NK-92 treated with Interleukin-12 subunit alpha and Interleukin-12 subunit beta, amount 100 ng/mL, for 24 hours (cell line): ENCODE data around the gene TCF23.
"Not testable (repeated sequence)": the region's sequence is repeated elsewhere in the genome, so short reads cannot be mapped to it uniquely, and the experiment has no call there.

Experiments used
- DNase-seq: peaks from one replicate; lab custom pipeline; 2025; lab: John Stamatoyannopoulos, UW

Gene TCF23

DNA sequence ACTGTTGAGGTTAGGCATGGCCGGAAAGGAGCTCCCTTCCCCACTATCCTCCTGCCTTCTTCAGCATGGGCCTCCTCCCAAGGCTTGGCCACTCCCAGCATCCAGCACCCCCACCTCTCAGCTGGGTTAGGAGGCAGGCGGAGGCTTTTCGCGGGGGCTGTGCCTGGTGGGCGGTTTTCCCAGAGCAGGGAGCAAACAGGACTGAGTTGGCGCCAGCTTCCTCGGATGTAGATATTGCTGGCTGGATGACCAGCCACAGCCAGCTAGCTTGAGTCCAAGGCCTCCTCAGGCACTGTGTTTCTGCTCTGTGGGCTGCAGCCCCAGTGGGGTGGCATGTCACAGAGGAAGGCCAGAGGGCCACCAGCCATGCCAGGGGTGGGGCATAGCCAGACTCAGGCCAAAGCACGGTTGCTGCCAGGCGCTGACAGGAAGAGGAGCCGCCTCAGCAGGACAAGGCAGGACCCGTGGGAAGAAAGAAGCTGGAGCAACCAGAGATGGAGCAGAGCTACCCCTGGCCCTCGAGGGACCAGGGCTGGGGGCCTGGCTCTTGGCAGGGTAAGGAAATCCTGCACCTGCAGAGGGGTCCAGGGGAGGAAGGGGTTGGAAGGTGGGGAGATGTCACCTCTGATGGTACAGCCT lies at the start of gene TCF23:
TCF23 (plus strand) TSS at position 204 of the 639 bp plus-strand sequence; CDS start at position 334, 130 bp downstream.
- no peak for DNase-seq

DNA sequence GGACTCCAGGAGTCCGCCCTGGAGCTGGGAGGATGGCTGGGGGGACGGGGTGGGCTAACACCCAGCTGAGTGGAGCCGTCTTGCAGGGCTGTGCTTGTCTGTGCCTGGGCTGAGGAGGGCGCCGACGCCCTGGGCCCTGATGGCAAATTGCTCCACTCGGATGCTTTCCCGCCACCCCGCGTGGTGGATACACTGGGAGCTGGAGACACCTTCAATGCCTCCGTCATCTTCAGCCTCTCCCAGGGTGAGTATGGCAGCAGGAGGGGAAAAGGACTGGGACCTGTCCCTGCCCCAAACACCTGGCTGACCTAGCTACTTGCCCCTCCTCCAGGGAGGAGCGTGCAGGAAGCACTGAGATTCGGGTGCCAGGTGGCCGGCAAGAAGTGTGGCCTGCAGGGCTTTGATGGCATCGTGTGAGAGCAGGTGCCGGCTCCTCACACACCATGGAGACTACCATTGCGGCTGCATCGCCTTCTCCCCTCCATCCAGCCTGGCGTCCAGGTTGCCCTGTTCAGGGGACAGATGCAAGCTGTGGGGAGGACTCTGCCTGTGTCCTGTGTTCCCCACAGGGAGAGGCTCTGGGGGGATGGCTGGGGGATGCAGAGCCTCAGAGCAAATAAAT lies 49.4 kb upstream of the TCF23 start:
- DNase-seq: no peak

DNA sequence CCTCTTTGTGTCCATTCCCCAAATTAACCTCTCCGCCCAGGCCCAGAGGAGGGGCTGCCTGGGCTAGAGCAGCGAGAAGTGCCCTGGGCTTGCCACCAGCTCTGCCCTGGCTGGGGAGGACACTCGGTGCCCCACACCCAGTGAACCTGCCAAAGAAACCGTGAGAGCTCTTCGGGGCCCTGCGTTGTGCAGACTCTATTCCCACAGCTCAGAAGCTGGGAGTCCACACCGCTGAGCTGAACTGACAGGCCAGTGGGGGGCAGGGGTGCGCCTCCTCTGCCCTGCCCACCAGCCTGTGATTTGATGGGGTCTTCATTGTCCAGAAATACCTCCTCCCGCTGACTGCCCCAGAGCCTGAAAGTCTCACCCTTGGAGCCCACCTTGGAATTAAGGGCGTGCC lies 48.8 kb upstream of the TCF23 start:
- no peak for DNase-seq

DNA sequence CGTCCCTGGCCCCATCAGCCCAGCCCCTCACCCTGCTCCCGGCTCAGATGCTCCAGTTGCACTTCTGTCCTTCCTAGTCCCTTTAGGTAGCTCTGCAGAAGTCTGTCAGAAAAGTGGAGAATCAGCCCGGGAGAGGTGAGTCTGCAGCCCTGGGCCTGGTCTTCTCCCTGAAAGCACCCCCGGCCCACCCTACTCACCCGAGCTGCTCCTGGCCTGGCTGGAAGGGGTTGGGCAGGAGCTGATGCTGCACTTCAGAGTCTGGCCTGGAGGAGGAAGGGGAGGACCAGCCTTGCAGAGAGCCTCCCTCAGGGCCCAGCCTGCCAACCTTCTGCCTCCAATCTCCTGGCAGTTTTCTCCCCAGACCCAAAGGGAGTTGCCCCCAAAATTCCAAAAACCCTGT lies 46.5 kb upstream of the TCF23 start:
- DNase-seq: no peak

DNA sequence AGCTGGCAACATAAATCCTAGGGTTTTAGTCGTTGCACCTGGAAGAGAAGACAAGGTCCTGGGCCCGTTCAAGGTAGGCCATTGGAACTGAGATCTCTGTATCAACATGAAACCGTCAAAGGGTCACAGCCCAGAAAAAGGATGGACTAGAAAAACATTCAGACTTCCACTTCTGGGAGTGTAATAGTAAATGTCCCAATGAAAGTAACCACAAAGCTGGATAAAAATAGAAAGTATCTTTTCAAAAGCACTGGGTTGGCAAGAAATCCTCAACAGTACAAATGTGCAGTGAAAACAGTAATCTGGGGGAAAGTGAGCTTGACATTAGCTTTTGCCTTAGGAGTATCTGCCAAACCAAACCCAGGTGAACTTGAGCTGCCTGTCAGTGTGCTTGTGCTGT lies 42.8 kb upstream of the TCF23 start:
- no peak for DNase-seq

DNA sequence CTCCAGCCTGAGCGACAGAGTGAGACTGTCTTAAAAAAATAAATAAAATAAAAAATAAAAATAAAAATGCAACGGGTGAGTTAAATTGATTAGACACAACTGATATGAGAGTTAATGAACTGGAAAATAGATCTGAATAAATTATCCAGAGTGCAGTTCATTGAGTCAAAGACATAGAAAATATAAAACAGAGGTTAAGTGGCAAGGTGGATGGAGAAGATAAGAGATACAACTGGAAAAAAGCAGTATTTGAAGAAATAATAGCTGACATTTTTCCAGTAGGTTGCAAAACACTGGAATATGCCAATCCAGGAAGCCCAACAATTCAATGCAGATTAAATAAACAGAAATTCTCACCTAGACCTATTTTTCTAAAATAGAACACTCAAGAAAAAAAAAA lies 40.6 kb upstream of the TCF23 start:
- no peak for DNase-seq

DNA sequence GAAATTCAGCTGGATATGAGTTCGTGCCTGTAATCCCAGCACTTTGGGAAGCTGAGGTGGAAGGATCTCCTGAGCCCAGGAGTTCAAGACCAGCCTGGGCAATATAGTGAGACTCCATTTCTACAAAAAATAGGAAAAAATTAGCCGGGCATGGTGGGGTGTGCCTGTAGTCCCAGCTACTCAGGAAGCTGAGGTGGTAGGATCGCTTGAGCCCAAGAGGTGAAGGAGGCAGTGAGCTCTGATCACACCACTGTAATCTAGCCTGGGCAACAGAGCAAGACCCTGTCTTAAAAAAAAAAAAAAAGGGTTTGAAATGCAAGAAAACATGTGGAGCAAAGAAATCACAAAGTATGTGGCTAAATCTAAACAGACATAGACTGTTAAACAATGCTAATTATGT lies 39.7 kb upstream of the TCF23 start:
- no peak for DNase-seq

DNA sequence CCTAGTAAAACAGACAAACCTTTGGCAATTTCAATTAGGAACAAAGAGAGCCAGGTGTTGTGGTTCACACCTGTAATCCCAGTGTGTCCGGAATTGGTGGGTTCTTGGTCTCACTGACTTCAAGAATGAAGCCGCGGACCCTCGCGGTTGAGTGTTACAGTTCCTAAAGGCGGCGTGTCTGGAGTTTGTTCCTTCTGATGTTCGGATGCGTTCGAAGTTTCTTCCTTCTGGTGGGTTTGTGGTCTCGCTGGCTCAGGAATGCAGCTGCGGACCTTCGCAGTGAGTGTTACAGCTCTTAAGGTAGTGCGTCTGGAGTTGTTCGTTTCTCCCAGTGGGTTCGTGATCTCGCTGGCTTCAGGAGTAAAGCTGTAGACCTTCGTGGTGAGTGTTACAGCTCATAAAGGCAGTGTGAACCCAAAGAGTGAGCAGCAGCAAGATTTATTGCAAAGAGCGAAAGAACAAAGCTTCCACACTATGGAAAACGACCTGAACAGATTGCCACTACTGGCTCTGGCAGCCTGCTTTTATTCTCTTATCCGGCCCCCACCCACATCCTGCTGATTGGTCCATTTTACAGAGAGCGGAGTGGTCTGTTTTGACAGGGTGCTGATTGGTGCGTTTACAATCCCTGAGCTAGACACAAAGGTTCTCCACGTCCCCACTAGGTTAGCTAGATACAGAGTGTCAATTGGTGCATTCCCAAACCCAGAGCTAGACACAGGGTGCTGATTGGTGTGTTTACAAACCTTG lies 38.0 kb upstream of the TCF23 start:
- DNase-seq: not testable (repeated sequence)

DNA sequence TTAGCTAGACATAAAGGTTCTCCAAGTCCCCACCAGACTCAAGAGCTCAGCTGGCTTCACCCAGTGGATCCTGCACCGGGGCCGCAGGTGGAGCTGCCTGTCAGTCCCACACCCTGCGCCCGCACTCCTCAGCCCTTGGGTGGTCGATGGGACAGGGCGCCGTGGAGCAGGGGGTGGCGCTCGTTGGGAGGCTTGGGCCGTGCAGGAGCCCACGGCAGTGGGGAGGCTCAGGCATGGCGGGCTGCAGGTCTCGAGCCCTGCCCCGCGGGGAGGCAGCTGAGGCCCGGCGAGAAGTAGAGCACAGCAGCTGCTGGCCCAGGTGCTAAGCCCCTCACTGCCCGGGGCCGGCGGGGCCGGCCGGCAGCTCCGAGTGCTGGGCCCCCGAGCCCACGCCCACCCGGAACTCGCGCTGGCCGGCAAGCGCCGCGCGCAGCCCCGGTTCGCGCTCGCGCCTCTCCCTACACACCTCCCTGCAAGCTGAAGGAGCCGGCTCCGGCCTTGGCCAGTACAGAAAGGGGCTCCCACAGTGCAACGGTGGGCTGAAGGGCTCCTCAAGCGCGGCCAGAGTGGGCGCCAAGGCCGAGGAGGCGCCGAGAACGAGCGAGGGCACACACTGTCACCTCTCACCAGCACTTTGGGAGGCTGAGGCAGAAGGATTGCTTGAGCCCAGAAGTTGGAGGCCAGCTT lies 37.3 kb upstream of the TCF23 start:
- DNase-seq: not testable (repeated sequence)

DNA sequence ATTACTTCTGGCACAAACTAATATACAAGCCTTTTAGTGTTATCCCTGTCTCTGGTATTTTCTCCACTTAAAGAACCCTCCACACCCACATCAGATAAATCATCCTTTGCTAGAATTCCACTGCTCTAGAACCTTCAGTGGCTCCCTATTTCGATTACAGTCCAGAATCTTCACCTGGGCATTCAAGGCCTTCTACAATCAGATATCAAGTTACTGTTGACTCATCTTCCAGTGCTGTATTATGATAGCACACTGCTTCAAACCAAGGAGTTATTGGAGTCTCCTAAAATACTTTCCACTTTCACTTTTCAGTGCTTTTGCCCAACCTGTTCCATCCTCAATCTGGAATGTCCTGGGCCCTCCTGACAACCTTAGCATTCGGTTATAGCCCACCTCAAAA lies 33.3 kb upstream of the TCF23 start:
- no peak for DNase-seq

DNA sequence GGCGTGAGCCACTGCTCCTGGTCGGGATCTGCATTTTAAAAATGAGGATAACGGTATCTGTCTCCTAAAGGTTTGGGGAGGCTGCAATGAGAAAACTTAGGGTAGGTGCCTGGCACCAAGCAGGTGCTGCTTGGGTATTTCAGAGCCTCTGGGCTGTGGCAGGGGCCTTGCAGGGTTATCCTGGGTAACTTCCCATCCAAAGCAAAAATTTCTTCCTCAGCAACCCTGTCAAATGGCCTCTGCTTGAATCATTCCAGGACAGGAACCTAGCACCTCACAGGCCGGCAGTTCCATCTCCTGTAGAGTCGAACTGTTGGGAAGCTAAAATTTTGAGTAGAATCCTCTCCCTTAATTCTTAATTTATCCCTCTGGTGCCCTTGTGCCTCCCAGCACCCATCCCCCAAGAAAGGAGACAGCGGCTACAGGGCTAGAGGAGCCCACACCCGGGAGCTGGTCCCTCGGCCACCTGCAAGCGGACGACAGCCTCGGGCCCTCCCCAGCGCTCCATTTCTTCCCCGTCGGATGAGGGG lies 30.7 kb upstream of the TCF23 start:
- DNase-seq: no peak

DNA sequence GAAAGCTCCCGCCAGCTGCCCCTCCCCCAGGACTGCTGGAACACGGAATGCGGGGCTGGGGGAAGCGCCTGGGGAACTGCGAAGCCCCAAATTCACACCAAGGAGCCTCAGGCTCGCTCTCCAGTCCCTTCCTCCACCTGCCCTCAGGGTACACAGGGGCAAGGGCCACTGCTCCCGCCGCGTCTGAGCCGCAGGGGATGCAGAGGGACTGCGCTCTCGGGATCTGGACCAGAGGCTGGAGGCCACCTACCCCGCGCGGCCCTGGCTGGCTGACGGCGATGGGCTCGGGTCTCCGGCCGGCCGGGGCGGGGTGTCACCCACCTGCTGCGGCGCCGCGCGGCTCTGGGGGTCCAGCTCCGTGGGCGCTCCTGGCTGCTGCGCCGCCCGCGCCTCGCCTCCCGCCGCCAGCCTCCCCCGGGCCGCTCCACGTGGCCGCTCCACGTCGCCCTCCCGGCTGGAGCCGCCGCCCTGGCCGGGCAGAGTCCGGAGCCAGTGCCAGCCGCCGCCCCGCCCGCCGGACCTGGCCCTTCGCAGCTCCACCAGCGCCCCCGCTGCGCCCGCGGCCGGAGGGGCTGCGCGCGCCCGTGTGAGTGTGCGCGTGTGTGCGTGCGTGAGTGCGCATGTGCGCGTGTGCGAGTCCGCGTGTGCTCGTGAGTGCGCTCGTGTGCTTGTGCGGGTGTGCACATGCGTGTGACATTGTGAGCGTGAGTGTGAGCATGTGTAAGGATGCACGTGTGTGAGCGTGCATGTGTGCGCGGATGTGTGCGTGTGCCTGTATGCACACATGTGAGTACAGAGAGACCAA lies 30.1 kb upstream of the TCF23 start, which contains the start of gene CGREF1:
CGREF1 (minus strand) TSS at position 604 of the 805 bp plus-strand sequence. CDS start 14,762 bp downstream, outside the sequence.
- no peak for DNase-seq

DNA sequence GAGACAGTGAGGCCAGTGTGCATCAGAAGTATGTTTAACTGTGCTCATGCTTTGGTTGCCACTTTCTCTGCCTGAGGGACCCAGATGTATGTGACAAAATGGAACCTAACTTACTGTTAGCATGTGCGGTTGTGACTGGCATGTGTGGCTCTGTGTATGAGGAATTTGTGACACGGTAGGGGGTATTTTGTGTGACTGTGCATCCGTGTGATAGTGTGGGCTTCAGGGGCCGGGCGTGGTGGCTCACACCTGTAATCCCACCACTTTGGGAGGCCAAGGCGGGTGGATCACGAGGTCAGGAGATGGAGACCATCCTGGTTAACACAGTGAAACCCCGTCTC lies 29.5 kb upstream of the TCF23 start:
- not testable (repeated sequence) for DNase-seq

DNA sequence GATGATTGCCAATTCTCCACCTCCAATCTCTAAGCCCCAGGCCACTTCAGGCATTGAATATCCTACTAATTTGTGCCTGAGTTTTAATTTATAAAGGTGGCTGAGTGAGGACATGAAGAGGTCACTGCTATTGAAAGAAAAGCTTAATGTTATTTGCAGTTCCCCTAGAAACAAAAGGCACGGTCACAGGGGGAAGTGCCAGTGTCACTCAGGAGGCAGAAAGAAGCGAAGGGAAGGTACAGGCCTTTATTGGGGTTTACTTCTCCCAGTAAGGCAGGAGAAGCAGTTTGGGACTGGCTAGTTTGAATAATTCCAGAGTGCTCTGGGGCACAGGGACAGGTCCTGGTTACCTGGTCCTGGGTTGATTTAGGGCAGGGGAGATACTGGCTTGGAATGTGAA lies 26.9 kb upstream of the TCF23 start:
- no peak for DNase-seq

DNA sequence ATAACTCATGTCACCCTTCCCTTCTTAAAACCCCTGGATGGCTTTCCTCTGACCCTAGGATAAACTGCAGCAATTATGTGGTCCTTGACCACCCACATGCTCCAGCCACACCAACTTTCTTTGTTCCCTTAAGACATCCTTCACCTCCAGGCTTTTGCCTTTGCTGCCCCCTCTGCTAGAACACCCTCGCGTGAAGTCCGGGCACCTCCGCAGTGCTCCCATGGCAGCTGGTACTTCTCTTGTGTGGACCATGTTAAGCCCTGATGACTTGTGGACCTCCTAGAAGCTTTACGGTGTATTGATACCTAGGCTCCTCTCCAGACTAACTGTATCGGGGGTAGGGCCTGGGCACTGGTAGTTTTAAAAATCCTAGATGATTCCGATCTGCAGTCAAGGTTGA lies 26.0 kb upstream of the TCF23 start:
- no peak for DNase-seq

DNA sequence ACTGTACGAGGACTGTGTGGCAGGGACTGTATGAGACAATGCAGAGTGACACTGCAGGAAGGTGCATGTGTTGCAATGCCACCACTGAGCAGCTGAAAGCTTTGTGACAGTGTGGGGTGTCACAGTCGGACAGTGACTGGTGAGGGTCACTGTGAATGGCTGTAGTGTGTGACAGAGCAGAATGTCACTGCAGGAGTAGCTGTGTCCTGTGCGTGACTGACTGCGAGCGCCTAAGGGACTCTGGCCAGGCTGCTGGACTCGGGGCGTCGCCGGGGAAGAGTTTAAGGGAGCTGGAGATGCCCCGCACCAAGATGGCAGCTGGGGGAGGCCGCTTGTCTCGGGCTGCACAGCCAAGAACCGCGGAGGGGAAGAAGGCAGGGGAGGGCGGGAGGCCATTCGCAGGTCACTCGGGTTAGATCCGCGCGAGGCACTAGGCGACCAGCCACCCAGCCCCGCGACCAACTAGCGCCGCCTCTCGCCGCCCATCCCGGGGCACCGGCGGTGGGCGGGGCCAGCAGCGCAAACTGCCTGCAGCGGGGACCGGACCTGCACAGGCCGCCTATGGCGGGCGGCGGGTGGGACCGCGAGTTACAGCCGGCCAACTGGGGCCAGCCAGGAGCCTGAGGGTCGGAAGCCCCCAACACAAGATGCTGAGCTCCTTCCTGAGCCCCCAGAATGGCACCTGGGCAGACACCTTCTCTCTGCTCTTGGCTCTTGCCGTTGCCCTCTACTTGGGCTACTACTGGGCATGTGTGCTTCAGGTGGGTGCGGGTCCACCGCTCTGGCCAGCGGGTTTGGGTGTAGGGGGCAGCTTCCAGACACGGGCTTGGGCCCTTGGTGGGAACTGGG lies 25.3 kb upstream of the TCF23 start, which contains the start of gene ABHD1:
ABHD1 (plus strand) TSS at position 514 of the 849 bp plus-strand sequence; CDS start at position 648, 134 bp downstream.
- DNase-seq: no peak

DNA sequence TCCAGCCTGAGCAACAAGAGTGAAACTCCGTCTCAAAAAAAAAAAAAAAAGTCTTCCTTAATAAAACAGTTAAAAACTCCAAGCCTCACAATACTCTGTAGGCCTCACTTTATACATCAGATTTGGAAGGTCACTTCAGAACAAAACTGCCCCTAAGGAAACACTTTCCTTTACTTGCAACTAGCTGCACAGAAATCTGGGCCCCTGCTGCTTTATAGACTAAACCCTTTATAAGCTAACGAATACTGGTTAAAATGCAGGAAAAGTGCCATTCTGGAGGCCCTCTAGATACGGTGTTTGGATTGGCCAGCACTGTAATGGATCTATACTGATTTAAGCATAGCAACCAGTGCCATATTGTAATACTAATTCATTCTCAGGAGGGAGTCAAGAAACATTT lies 23.7 kb upstream of the TCF23 start:
- no peak for DNase-seq

DNA sequence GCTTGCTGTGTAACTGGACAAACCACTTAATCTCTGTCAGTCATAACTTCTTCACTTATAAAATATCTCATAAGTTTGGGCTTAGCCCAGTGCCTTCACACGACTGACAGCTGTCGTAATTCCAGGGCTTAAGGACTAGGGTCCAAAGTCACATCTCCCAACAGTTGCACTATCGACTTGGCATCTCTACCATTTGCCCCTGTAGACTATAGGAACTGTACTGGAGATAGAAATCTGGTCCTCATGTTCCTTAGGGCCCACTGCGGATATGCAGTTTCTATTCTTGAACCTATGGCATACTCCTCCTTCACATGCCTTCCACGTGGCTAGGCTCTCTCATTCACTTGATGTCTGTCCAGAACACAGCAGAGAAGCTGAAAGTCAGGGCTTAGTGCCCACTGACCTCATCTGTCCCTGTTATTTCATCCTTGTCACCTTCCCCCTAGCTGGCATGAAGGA lies 22.5 kb upstream of the TCF23 start:
- DNase-seq: no peak

DNA sequence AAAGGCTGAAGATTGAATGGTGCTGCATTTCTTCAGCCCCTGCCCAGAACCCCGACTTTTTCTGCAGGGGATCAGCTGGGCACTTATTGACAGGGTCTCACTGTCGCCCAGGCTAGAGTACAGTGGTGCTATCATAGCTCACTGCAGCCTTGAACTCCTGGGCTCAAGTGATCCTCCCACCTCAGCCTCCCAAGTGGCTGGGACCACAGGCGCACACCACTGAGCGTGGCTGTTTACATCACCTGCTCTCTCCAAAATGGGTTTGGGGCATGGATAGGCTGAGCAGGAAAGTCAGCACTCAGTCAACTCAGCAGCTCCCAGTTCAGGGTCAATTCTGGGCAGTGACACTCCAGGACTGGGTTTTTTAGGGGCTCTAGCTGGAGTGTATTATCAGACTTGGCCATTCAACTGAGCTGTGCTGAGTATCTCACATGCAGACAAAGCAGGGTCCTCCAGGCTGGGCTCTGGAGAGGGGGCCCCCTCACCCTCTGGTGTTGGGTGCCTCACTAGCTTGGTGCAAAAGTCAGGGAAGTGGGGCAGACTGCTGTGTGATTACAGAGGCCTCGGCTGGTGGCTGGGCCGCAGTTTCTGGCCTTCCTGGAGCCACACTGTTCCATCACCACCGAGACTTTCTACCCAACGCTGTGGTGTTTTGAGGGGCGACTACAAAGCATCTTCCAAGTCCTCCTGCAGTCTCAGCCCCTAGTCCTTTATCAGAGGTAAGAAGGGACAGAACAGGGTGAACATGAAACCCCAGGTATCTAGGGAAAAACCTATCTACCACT lies 20.7 kb upstream of the TCF23 start:
- no peak for DNase-seq
